HCT116 (cell line): ENCODE results near the gene ARL8B.

Source experiments
- CTCF ChIP-seq, 3 experiments: fragments of 200-600 bp in 1 of 3; sonication (generic) in 1 of 3; IDR thresholded peaks in 2 of 3; conservative IDR thresholded peaks in 1 of 3; 2 replicates each; pipeline ENCODE4 v1.5.1; 2012 to 2017; ENCODE audit warnings: low read depth in 2 of 3, low read length in 2 of 3, antibody characterized with exemption in 1 of 3, borderline replicate concordance in 1 of 3, control low read depth in 1 of 3, mild to moderate bottlenecking in 1 of 3, mixed read lengths in 1 of 3, mixed run types in 1 of 3, moderate library complexity in 1 of 3; ENCODE audit not compliant: insufficient read depth in 1 of 3
- ELF1 ChIP-seq: IDR thresholded peaks from 2 replicates; pipeline ENCODE4 v1.6.1; 2012; ENCODE audit warnings: low read depth, borderline replicate concordance
- EZH2 ChIP-seq: fragments of 200-600 bp; sonication (generic); IDR thresholded peaks from 2 replicates; pipeline ENCODE4 v1.6.1; 2017; ENCODE audit warnings: antibody characterized with exemption, mixed run types
- FOSL1 ChIP-seq: IDR thresholded peaks from 2 replicates; pipeline ENCODE4 v1.6.1; 2012; ENCODE audit warnings: low read depth
- POLR2A ChIP-seq: IDR thresholded peaks from 2 replicates; pipeline ENCODE4 v1.7.0; 2011; ENCODE audit warnings: borderline replicate concordance; ENCODE audit not compliant: insufficient read depth, insufficient read length; ENCODE audit errors: extremely low read depth
- RAD21 ChIP-seq: IDR thresholded peaks from 2 replicates; pipeline ENCODE4 v1.6.1; 2012; ENCODE audit warnings: low read depth, mild to moderate bottlenecking
- REST ChIP-seq: IDR thresholded peaks from 2 replicates; pipeline ENCODE4 v1.6.1; 2012; ENCODE audit warnings: low read depth
- SIN3A ChIP-seq: IDR thresholded peaks from 2 replicates; pipeline ENCODE4 v1.6.1; 2012; ENCODE audit warnings: low read depth
- SRF ChIP-seq: IDR thresholded peaks from 2 replicates; pipeline ENCODE4 v1.6.1; 2012; ENCODE audit warnings: low read depth
- YY1 ChIP-seq: IDR thresholded peaks from 2 replicates; pipeline ENCODE4 v1.6.1; 2011; ENCODE audit warnings: low read length, low read depth, moderate library complexity, mild to moderate bottlenecking; ENCODE audit not compliant: insufficient replicate concordance; ENCODE audit errors: extremely low read depth

GRCh38 chr3:5115506-5116162 is 6.5 kb upstream of the ARL8B start:
- TF ChIP-seq SIN3A (no peak), YY1 (no peak), POLR2A (no peak), SRF (no peak), CTCF (IDR thresholded peaks at IDR 0.05 in 2 of 3, conservative IDR thresholded peaks at IDR 0.05 in 1 of 3; ENCODE audit: borderline replicate concordance in 1 of 3, insufficient read depth in 1 of 3, low read depth in 2 of 3, low read length in 2 of 3) (no peak), EZH2 (no peak), RAD21 (no peak), FOSL1 (no peak), REST (no peak), ELF1 (no peak)
